Neural cell (in vitro differentiated cells): ENCODE data around the gene MALL.
"Not testable (repeated sequence)": the region's sequence is repeated elsewhere in the genome, so short reads cannot be mapped to it uniquely, and the experiment has no call there.

Experiments
- EP300 ChIP-seq: fragments of 450-650 bp; conservative IDR thresholded peaks from 2 replicates; pipeline ENCODE4 v1.6.1; 2014; ENCODE audit warnings: antibody characterized with exemption, mild to moderate bottlenecking, moderate library complexity; ENCODE audit not compliant: poor library complexity, severe bottlenecking
- EZH2 ChIP-seq: fragments of 200-600, 300-800 bp; shearing (Covaris generic), sonication (generic); IDR thresholded peaks from 2 replicates; pipeline ENCODE4 v1.6.1; 2014; ENCODE audit warnings: antibody characterized with exemption, low read length, borderline replicate concordance, mild to moderate bottlenecking; ENCODE audit not compliant: insufficient read depth, poor library complexity, severe bottlenecking
- MXI1 ChIP-seq: fragments of 450-650 bp; conservative IDR thresholded peaks from 2 replicates; pipeline ENCODE4 v1.6.1; 2014; ENCODE audit warnings: antibody characterized with exemption, mild to moderate bottlenecking; ENCODE audit not compliant: poor library complexity, severe bottlenecking
- POLR2AphosphoS5 ChIP-seq: IDR thresholded peaks from 2 replicates; pipeline ENCODE4 v1.6.1; 2012
- RAD21 ChIP-seq: fragments of 450-650 bp; conservative IDR thresholded peaks from 2 replicates; pipeline ENCODE4 v1.6.1; 2014; ENCODE audit warnings: antibody characterized with exemption, mild to moderate bottlenecking, moderate library complexity
- REST ChIP-seq: IDR thresholded peaks from 2 replicates; pipeline ENCODE4 v1.6.1; 2012; ENCODE audit warnings: borderline replicate concordance
- SMC3 ChIP-seq: fragments of 450-650 bp; conservative IDR thresholded peaks from 2 replicates; pipeline ENCODE4 v1.6.1; 2014; ENCODE audit warnings: antibody characterized with exemption, mild to moderate bottlenecking, moderate library complexity; ENCODE audit not compliant: poor library complexity
- TAF1 ChIP-seq: IDR thresholded peaks from 2 replicates; pipeline ENCODE4 v1.6.1; 2012; ENCODE audit warnings: low read depth
- TF ChIP-seq, protein P1 (sequence below): fragments of 450-650 bp; IDR thresholded peaks from 2 replicates; pipeline ENCODE4 v1.5.1; 2014; ENCODE audit warnings: antibody characterized with exemption, mild to moderate bottlenecking, moderate library complexity; ENCODE audit not compliant: poor library complexity, severe bottlenecking

GRCh38 chr2:110058034-110058433 lies 57.6 kb downstream of the MALL start:
- TF ChIP-seq, protein P1, sequence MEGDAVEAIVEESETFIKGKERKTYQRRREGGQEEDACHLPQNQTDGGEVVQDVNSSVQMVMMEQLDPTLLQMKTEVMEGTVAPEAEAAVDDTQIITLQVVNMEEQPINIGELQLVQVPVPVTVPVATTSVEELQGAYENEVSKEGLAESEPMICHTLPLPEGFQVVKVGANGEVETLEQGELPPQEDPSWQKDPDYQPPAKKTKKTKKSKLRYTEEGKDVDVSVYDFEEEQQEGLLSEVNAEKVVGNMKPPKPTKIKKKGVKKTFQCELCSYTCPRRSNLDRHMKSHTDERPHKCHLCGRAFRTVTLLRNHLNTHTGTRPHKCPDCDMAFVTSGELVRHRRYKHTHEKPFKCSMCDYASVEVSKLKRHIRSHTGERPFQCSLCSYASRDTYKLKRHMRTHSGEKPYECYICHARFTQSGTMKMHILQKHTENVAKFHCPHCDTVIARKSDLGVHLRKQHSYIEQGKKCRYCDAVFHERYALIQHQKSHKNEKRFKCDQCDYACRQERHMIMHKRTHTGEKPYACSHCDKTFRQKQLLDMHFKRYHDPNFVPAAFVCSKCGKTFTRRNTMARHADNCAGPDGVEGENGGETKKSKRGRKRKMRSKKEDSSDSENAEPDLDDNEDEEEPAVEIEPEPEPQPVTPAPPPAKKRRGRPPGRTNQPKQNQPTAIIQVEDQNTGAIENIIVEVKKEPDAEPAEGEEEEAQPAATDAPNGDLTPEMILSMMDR, result not testable (repeated sequence)
- not testable (repeated sequence) for TF ChIP-seq EP300, RAD21, POLR2AphosphoS5, EZH2, REST, TAF1, MXI1, SMC3
